Uterus (tissue), 2 donors: ENCODE data around the gene TTC3.

Source experiments
- CTCF ChIP-seq, 4 experiments: fragments of 200-600 bp in 2 of 4; fragments of 450-650 bp in 2 of 4; sonication (generic) in 2 of 4; IDR thresholded peaks; one replicate each; pipeline ENCODE4 v1.5.1; 2016 to 2019; ENCODE audit warnings: antibody characterized with exemption in 4 of 4, mild to moderate bottlenecking in 2 of 4, moderate library complexity in 1 of 4
- POLR2A ChIP-seq, 2 donors: fragments of 450-650 bp; IDR thresholded peaks; one replicate each; pipeline ENCODE4 v1.6.1; 2016; ENCODE audit warnings: antibody characterized with exemption in 2 of 2, mild to moderate bottlenecking in 1 of 2, moderate library complexity in 1 of 2

GRCh38 chr21:37181059-37181458 is 108.0 kb downstream of the TTC3 start:
- no peak for TF ChIP-seq CTCF (IDR thresholded peaks at IDR 0.05)
- no peak for TF ChIP-seq POLR2A (IDR thresholded peaks at IDR 0.05)
